Smooth muscle cell (in vitro differentiated cells): ENCODE results near the gene TRIM9. TPM values are rescaled to one million over a fixed set of nuclear protein-coding genes. Genes with fewer than 3 reads are reported as not detected.

Experiments
- DNase-seq: peaks from one replicate; lab custom pipeline; 2025; ENCODE audit not compliant: unreplicated experiment; lab: John Stamatoyannopoulos, UW
- H2AFZ ChIP-seq: fragments of 200-600 bp; sonication (generic); 2 replicates; pipeline ENCODE4 v1.6.0; 2016; ENCODE audit warnings: antibody characterized with exemption, low read depth, mild to moderate bottlenecking
- H3F3A ChIP-seq: fragments of 200-600 bp; sonication (generic); 2 replicates; pipeline ENCODE4 v1.6.0; 2017; ENCODE audit warnings: antibody characterized with exemption, low read depth
- H3K27ac ChIP-seq: fragments of 200-600 bp; sonication (generic); 2 replicates; pipeline ENCODE4 v1.5.1; 2016; ENCODE audit warnings: low read depth, mild to moderate bottlenecking
- H3K27me3 ChIP-seq: fragments of 200-600 bp; sonication (generic); 2 replicates; pipeline ENCODE4 v1.6.1; 2016; ENCODE audit warnings: low read depth, mild to moderate bottlenecking
- H3K36me3 ChIP-seq: fragments of 200-600 bp; sonication (generic); 2 replicates; pipeline ENCODE4 v1.5.1; 2016; ENCODE audit warnings: low read depth
- H3K4me1 ChIP-seq: fragments of 200-600 bp; sonication (generic); 2 replicates; pipeline ENCODE4 v1.5.1; 2016; ENCODE audit warnings: low read depth
- H3K4me2 ChIP-seq: fragments of 200-600 bp; sonication (generic); 2 replicates; pipeline ENCODE4 v1.6.0; 2016; ENCODE audit warnings: mild to moderate bottlenecking
- H3K4me3 ChIP-seq: fragments of 200-600 bp; sonication (generic); 2 replicates; pipeline ENCODE4 v1.5.1; 2016; ENCODE audit warnings: mild to moderate bottlenecking
- H3K79me2 ChIP-seq: fragments of 200-600 bp; sonication (generic); 2 replicates; pipeline ENCODE4 v1.6.0; 2016; ENCODE audit warnings: low read depth, mild to moderate bottlenecking
- H3K9ac ChIP-seq: fragments of 200-600 bp; sonication (generic); 2 replicates; pipeline ENCODE4 v1.6.0; 2016; ENCODE audit warnings: low read depth
- H3K9me3 ChIP-seq: fragments of 200-600 bp; sonication (generic); replicated peaks from 2 replicates; pipeline ENCODE4 v1.5.1; 2016; ENCODE audit warnings: low read depth
- H4K20me1 ChIP-seq: fragments of 200-600 bp; sonication (generic); 2 replicates; pipeline ENCODE4 v1.6.0; 2016; ENCODE audit warnings: low read depth
- CTCF ChIP-seq: fragments of 200-600 bp; sonication (generic); IDR thresholded peaks from 2 replicates; pipeline ENCODE4 v1.5.1; 2017; ENCODE audit warnings: borderline replicate concordance, mild to moderate bottlenecking, antibody characterized with exemption; ENCODE audit not compliant: insufficient read depth, poor library complexity, severe bottlenecking
- WGBS: methylation state at CpG from one replicate; pipeline ENCODE4 v1.1.7; 2016; ENCODE audit warnings: low lambda C conversion rate; 5-methylcytosine and 5-hydroxymethylcytosine counted together
- polyA plus RNA-seq: library from polyadenylated mRNA; unstranded; fragments of >200 nt; fragmentation: Nextera tagmentation; extraction: Ambion mirVana; gene quantifications from 2 replicates; pipeline ENCODE4 v1.2.1, GENCODE V29; 2016
- total RNA-seq: library from RNA; depleted of rRNA; stranded (reverse); fragments of >200 nt; gene quantifications from 2 replicates; pipeline ENCODE4 v1.2.3, GENCODE V29; 2014

TRIM9 gene
- total and polyA plus RNA-seq, 2 experiments from 2014 or later: 0.57 to 1.5 TPM

GRCh38 chr14:51039252-51039651 is 55.7 kb downstream of the TRIM9 start:
- WGBS: 95% methylated on average over 7 of the region's 7 CpGs

GRCh38 chr14:51035611-51036192 is 59.2 kb downstream of the TRIM9 start:
- Histone ChIP-seq H3K4me1 (no peaks in the 10 kb centered on the region), H3K79me2 (no peaks in the 10 kb centered on the region), H3K4me2 (no peak overlapping the region), H2AFZ (no peak overlapping the region), H3K27ac (no peak overlapping the region), H3F3A (no peaks in the 10 kb centered on the region), H3K4me3 (no peak overlapping the region), H3K9ac (no peak overlapping the region), H3K36me3 (no peaks in the 10 kb centered on the region), H3K27me3 (no peaks in the 10 kb centered on the region), H4K20me1 (no peaks in the 10 kb centered on the region), H3K9me3 (no peaks in the 10 kb centered on the region)
- DNase-seq: no peak
- no peak for TF ChIP-seq CTCF
- WGBS: 72% methylated on average over 9 of the region's 9 CpGs

More at GRCh38 chr14:51039252-51039651, 55.7 kb downstream of the TRIM9 start:
- H3K27ac ChIP-seq: no peak overlapping the region
- H3K36me3 ChIP-seq: no peaks in the 10 kb centered on the region
- no peak overlapping the region for H2AFZ ChIP-seq
- no peak overlapping the region for H3K4me2 ChIP-seq
- H3K27me3 ChIP-seq: peaks cover 11% of the 10 kb centered on the region
- H3K4me3 ChIP-seq: no peak overlapping the region
- H3F3A ChIP-seq: no peaks in the 10 kb centered on the region
- H3K9me3 ChIP-seq: no peaks in the 10 kb centered on the region
- DNase-seq: no peak
- no peak overlapping the region for H3K9ac ChIP-seq
- H3K4me1 ChIP-seq: no peaks in the 10 kb centered on the region
- no peaks in the 10 kb centered on the region for H4K20me1 ChIP-seq
- no peaks in the 10 kb centered on the region for H3K79me2 ChIP-seq
- no peak for TF ChIP-seq CTCF

- no peak overlapping the region for H3K9ac ChIP-seq
- no peak overlapping the region for H2AFZ ChIP-seq
- no peak for DNase-seq
- H3K4me3 ChIP-seq: no peak overlapping the region
- no peak for TF ChIP-seq CTCF
- no peaks in the 10 kb centered on the region for H3K79me2 ChIP-seq
- no peaks in the 10 kb centered on the region for H3K9me3 ChIP-seq
- no peaks in the 10 kb centered on the region for H3F3A ChIP-seq
- no peak overlapping the region for H3K27ac ChIP-seq
- 86% methylated on average over 16 of the region's 16 CpGs for WGBS
- H4K20me1 ChIP-seq: no peaks in the 10 kb centered on the region
- no peaks in the 10 kb centered on the region for H3K4me1 ChIP-seq
- H3K36me3 ChIP-seq: no peaks in the 10 kb centered on the region
- H3K4me2 ChIP-seq: no peak overlapping the region
- H3K27me3 ChIP-seq: no peaks in the 10 kb centered on the region
Observed at GRCh38 chr14:51028851-51029754, 65.8 kb downstream of the TRIM9 start.
